Measurements from ENCODE around the gene WDR91. TPM values are rescaled to one million over a fixed set of nuclear protein-coding genes. Genes with fewer than 3 reads are reported as not detected.

The WDR91 gene
- total RNA-seq, 1 experiment from 2014 or later, result 8.8 TPM

Small RNAs within 50 kb of the gene (microRNA-seq; reads per million reads assigned to microRNA genes)
- gene MIR6509 (ENCODE audit: unreplicated experiment), result not detected

Other genes with a start within 250 kb of the WDR91 start
- 2.5 TPM for gene AGBL3, start 225.0 kb downstream of the WDR91 start, total RNA-seq (2021; ENCODE audit: unreplicated experiment)
- 3.2 TPM for gene TMEM140, start 63.5 kb downstream of the WDR91 start, total RNA-seq (2021; ENCODE audit: unreplicated experiment)
- 49.6 TPM for gene CYREN, start 40.8 kb downstream of the WDR91 start, total RNA-seq (2021; ENCODE audit: unreplicated experiment)
- gene STRA8, start 22.3 kb upstream of the WDR91 start, total RNA-seq (2021; ENCODE audit: unreplicated experiment), result not detected